Activated T-helper 1 cell treated with anti-CD3 and anti-CD28 coated beads, Interleukin-12 subunit alpha, Interleukin-12 subunit beta, Interleukin-2, Interleukin-4 antibody, amounts not matched to agents 30 ng/mL and 10 ng/mL and 1 ng/mL, durations not matched to agents 14 hours and 24 hours and 36 hours (primary cell): ENCODE measurements around the gene DCAKD. TPM values are rescaled to one million over a fixed set of nuclear protein-coding genes. Genes with fewer than 3 reads are reported as not detected.

Experiments
- DNase-seq: peaks from one replicate; pipeline ENCODE4 v3.0.0; 2021; ENCODE audit warnings: low spot score
- H3K27ac Mint-ChIP-seq: one replicate; pipeline ENCODE4 v1.8.0; 2021; ENCODE audit warnings: mild to moderate bottlenecking, mixed read lengths
- H3K27me3 Mint-ChIP-seq: one replicate; pipeline ENCODE4 v1.8.0; 2022; ENCODE audit warnings: mild to moderate bottlenecking, moderate library complexity, mixed read lengths; ENCODE audit not compliant: insufficient read depth
- H3K36me3 Mint-ChIP-seq: one replicate; pipeline ENCODE4 v1.8.0; 2021; ENCODE audit warnings: low read depth, mixed read lengths
- H3K4me1 Mint-ChIP-seq: one replicate; pipeline ENCODE4 v1.8.0; 2021; ENCODE audit warnings: low read depth, mixed read lengths
- H3K4me3 Mint-ChIP-seq: one replicate; pipeline ENCODE4 v1.8.0; 2021; ENCODE audit warnings: mild to moderate bottlenecking, moderate library complexity, mixed read lengths
- H3K9me3 Mint-ChIP-seq: one replicate; pipeline ENCODE4 v1.8.0; 2021; ENCODE audit warnings: mixed read lengths
- intact Hi-C: fragments of 100-400 bp; cut with micrococcal nuclease; formaldehyde crosslinking; loops from one replicate; pipeline ENCODE4 v1.15.1; 2024
- total RNA-seq: library from RNA; stranded (reverse); gene quantifications from 2 replicates; pipeline ENCODE4 v1.2.3, GENCODE V29; 2022

Gene DCAKD, protein sequence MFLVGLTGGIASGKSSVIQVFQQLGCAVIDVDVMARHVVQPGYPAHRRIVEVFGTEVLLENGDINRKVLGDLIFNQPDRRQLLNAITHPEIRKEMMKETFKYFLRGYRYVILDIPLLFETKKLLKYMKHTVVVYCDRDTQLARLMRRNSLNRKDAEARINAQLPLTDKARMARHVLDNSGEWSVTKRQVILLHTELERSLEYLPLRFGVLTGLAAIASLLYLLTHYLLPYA
- total RNA-seq, result 24.0 and 24.9 TPM in 2 replicates

DNA sequence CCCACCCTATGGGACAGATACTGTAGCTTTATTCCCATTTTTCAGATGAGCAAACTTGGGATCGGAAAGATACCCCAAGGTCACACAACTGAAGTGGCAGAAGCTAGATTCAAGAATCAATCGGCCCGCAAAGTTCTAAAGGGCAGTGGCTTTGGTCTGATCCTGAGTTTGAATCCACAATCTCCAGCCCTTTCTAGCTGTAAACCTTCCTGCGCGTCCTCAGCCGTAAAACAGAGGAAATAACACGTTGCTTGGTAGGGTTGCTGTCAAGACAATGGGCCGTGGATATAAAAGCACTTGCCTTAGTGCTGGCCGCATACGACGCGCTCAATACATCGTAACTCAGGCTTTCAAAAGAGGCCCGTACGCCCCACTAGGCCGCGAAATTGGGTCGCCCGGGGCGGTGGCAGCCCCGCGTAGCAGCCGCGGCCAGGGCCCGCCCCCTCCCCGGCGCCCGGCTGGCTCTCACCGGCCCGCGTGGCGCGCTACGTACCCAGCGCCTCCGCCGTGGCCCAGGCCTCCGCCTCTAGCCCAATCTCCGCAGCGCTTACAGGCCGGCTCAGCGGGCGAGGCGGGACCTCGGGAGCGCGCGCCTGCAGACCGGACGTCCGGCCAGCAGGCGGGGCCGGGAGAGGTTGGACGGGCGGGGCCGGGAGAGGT is at the start of gene DCAKD:
Gene DCAKD (minus strand): TSS at position 573 of the 660 bp plus-strand sequence. CDS start 16,747 bp downstream, outside the sequence.
- no peaks in the 10 kb centered on the region for H3K27me3 Mint-ChIP-seq
- peaks cover 10% of the 10 kb centered on the region for H3K36me3 Mint-ChIP-seq
- H3K4me3 Mint-ChIP-seq, result peak within 1 kb of the TSS; percentile 92
- peak within 1 kb of the TSS; percentile 94 for H3K27ac Mint-ChIP-seq
- intact Hi-C loops, result loop anchor here (1.0 to 5.0 kb wide), 6 partner anchors 83 to 276 kb away; partner anchors contain the start of genes C1QL1, EFTUD2, HEXIM2 and KIF18B
- peak; percentile 93 for DNase-seq
- no peaks in the 10 kb centered on the region for H3K9me3 Mint-ChIP-seq
- H3K4me1 Mint-ChIP-seq, result peaks cover 47% of the 10 kb centered on the region

DNA sequence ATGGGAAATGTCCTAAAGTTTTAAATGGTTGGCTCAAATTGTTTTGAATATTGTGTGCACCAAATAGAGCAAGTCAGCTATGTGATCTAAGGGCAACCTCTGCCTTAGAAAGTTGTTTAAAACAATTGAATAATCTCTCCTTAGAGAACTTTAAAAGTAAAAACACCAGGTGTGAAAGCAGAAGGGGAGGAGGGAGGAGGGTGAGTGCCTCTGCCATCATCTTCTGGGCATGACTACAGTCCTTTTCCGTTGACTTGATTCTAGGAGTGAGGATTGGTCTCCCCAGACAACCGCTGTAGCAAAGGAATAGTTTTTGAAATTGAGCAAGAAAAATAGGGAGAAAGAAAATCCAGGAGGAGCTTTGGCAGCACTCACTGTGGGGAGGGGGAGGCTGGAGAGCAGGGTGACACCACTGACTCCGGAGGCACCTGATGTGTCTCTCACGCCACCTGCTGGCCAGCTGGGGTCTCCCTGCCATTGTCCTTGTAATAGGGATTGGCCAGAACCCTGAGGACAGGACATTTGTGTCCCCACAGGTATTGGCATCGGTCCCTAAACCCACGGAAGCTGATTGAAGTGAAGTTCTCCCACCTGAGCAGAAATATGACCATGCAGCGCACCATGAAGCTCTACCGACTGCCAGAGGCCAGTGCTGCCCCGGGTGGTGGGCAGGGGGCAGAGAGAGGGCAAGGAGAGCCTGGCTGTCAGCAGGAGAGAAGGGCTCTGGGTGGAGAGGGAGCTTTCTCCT is 47.6 kb upstream of the DCAKD start:
- no peaks in the 10 kb centered on the region for H3K9me3 Mint-ChIP-seq
- H3K27ac Mint-ChIP-seq, result no peak overlapping the region
- no peaks in the 10 kb centered on the region for H3K4me1 Mint-ChIP-seq
- H3K4me3 Mint-ChIP-seq, result no peak overlapping the region
- intact Hi-C loops, result loop anchor here (1.0 kb wide), 1 partner anchor 179 kb away; no protein-coding TSS in a partner anchor
- no peaks in the 10 kb centered on the region for H3K27me3 Mint-ChIP-seq
- peaks cover 41% of the 10 kb centered on the region for H3K36me3 Mint-ChIP-seq
- DNase-seq, result peak; percentile 58

DNA sequence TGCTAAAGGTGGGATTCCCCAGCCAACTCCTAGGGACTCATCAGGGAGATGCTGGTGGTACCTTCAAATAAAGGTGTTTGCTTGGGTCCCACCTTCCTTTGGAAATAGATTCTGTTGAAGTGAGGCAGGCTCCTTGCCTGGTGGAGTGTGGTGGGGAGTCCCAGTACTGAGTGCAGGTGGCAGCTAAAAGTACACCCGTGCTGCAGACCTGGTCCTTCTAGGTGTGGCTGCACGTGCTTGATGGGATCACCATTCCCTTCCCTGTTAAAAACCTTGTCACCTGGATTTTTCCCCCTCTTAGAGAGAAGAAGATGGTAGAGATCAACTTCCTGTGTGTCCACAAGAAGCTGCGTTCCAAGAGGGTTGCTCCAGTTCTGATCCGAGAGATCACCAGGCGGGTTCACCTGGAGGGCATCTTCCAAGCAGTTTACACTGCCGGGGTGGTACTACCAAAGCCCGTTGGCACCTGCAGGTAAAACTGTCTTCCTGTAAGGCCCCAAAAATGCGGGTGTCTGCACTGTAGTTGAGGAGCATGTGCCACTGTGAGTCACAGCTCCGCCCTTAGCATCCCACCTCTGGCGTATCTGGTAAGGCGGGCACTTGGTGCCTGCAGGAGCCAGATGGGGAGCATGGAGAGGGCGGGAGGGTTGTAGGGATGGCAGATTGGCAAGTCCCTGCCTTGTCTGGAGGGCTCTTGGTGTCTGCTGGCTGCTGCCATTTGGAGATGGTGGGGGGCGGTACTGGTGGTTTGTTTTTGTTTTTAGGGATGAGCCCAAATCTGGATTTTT is 46.8 kb upstream of the DCAKD start:
- Mint-ChIP-seq H3K4me1 (no peaks in the 10 kb centered on the region), H3K36me3 (peaks cover 41% of the 10 kb centered on the region)
- intact Hi-C loops, result no loop called here

DNA sequence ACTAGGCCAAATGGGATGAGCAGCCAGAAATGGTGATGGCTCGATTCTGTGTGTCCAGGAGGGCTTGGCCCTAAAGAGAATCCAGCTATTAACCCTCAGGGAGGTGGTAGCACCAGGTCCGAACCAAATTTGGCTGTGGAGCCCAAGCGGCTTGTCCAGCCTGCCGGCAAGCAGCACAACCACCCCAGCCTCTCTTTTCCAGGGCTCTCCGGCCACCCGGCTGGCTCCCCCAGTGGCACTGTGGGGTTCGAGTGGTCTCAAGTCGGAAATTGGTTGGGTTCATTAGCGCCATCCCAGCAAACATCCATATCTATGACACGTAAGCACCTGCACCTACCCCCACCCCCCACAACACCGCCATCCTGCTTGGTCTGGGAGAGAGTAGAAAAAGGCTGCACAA is 45.5 kb upstream of the DCAKD start:
- no peaks in the 10 kb centered on the region for H3K27me3 Mint-ChIP-seq
- intact Hi-C loops, result loop anchor here (2.0 kb wide), 2 partner anchors 36 to 74 kb away; partner anchors contain the start of gene PLCD3
- peaks cover 41% of the 10 kb centered on the region for H3K36me3 Mint-ChIP-seq
- H3K4me1 Mint-ChIP-seq, result no peaks in the 10 kb centered on the region
- no peak for DNase-seq
- H3K9me3 Mint-ChIP-seq, result no peaks in the 10 kb centered on the region
- no peak overlapping the region for H3K27ac Mint-ChIP-seq
- no peak overlapping the region for H3K4me3 Mint-ChIP-seq

More for the DNA sequence above, 46.8 kb upstream of the DCAKD start:
- H3K27me3 Mint-ChIP-seq, result no peaks in the 10 kb centered on the region
- DNase-seq, result no peak
- H3K4me3 Mint-ChIP-seq, result no peak overlapping the region
- no peaks in the 10 kb centered on the region for H3K9me3 Mint-ChIP-seq
- no peak overlapping the region for H3K27ac Mint-ChIP-seq

DNA sequence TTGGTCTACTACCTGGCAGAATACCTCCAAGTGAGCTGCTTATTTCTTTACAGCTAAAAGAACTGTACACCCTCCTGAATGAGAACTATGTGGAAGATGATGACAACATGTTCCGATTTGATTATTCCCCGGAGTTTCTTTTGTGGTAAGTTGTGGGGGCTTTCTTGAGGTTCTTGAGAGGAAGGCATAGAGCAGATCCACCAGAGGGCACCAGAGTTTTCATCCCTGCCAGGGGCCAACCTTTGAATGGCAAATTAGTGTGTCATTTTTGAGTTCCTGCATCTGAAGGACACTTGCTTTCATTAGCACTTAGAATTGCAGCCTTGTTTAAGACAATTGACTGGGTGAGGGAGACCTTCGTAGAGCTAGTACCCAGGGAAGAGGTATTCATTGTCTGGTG is 44.7 kb upstream of the DCAKD start:
- H3K4me1 Mint-ChIP-seq, result no peaks in the 10 kb centered on the region
- no peak for DNase-seq
- no peak overlapping the region for H3K4me3 Mint-ChIP-seq
- H3K9me3 Mint-ChIP-seq, result no peaks in the 10 kb centered on the region
- intact Hi-C loops, result loop anchor here (2.0 kb wide), 2 partner anchors 37 to 73 kb away; partner anchors contain the start of gene PLCD3
- H3K27me3 Mint-ChIP-seq, result no peaks in the 10 kb centered on the region
- no peak overlapping the region for H3K27ac Mint-ChIP-seq
- H3K36me3 Mint-ChIP-seq, result peaks cover 45% of the 10 kb centered on the region

DNA sequence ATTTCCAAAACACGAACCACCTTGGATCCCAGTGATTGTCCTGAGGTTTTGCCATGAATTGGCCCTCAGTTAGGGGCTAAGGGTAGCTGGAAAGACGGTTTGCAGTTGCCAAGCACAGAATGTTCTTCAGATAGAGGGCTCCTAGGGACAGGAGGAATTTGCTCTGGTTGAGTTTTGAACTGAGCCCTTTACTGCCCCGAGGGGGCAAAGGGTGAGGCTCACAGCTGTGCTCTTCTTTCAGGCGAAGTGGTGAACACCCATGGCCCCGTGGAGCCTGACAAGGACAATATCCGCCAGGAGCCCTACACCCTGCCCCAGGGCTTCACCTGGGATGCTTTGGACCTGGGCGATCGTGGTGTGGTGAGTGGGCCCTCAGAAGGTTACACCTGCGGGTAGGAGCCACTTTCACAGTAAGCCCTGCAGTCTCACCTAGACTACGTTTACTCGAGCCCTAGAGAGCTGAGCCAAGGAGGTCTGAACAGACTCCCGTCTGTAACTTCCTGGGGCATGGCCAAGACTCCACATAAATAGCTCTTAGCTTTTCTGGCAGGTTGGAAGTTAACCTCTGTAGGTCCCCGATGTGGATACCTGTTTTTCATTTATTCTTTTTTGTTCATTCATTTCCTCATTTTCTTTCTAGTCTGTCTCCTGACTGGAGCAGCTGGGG is 42.1 kb upstream of the DCAKD start:
- H3K4me1 Mint-ChIP-seq, result no peaks in the 10 kb centered on the region
- H3K4me3 Mint-ChIP-seq, result no peak overlapping the region
- H3K9me3 Mint-ChIP-seq, result no peaks in the 10 kb centered on the region
- H3K27ac Mint-ChIP-seq, result no peak overlapping the region
- intact Hi-C loops, result no loop called here
- H3K36me3 Mint-ChIP-seq, result peaks cover 47% of the 10 kb centered on the region
- H3K27me3 Mint-ChIP-seq, result no peaks in the 10 kb centered on the region
- no peak for DNase-seq

DNA sequence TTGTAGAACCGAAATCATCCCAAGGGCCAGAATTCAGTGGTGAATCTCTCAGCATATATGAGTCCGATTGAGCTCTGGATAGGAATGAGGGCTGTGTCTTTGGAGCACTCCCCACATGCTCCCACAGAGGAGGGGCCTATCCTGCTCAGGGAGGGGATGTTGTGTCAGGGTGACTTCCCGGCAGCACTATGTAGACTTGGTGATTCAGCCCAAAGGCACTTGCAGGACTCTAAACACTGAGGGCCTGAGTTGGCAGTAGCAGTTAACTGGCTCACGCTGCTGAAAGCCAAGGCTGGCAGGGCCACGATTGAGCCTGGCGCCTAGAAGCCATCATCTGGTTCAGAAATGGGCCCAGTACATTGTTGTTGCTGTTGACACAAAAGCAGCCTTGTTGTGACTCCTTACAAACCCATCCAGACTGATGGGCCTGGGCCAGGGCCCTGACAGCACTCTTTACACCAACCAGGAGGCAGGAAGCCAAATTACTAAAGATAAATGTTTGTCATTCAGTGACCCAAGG is 41.5 kb upstream of the DCAKD start:
- intact Hi-C loops, result no loop called here
- DNase-seq, result no peak
- H3K27me3 Mint-ChIP-seq, result no peaks in the 10 kb centered on the region
- H3K4me1 Mint-ChIP-seq, result no peaks in the 10 kb centered on the region
- H3K4me3 Mint-ChIP-seq, result no peak overlapping the region
- H3K36me3 Mint-ChIP-seq, result peaks cover 47% of the 10 kb centered on the region
- no peak overlapping the region for H3K27ac Mint-ChIP-seq
- no peaks in the 10 kb centered on the region for H3K9me3 Mint-ChIP-seq

DNA sequence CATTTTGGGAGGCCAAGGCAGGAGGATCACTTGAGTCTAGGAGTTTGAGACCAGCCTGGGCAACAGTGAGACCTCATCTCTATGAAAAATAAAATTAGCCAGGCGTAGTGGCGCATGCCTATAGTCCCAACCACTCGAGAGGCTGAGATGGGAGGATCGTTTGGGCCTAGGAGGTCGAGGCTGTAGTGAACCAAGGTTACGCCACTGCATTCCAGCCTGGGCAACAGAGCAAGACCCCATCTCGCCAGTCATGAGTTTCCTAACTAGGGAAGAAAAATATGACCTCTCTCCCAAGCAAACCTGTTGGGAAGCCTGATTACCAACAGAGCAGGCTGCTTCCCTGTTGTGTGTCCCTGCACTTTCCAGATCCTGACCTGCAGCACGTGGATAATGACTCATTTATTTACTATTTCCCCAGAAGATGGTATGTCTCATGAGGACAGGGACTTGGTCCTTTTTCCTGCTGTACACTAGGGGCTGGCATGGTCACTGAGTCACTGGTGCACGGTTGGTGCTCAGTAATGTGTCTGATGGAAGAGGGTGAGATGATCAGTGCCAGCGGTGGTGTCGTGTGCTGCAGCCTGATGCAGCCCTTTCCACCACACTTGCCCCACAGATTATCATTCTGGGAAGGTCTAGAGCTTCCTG is 40.5 kb upstream of the DCAKD start:
- no peak for DNase-seq
- peaks cover 44% of the 10 kb centered on the region for H3K36me3 Mint-ChIP-seq
- intact Hi-C loops, result no loop called here
- no peak overlapping the region for H3K27ac Mint-ChIP-seq
- no peaks in the 10 kb centered on the region for H3K4me1 Mint-ChIP-seq
- H3K9me3 Mint-ChIP-seq, result no peaks in the 10 kb centered on the region
- H3K4me3 Mint-ChIP-seq, result no peak overlapping the region
- no peaks in the 10 kb centered on the region for H3K27me3 Mint-ChIP-seq

DNA sequence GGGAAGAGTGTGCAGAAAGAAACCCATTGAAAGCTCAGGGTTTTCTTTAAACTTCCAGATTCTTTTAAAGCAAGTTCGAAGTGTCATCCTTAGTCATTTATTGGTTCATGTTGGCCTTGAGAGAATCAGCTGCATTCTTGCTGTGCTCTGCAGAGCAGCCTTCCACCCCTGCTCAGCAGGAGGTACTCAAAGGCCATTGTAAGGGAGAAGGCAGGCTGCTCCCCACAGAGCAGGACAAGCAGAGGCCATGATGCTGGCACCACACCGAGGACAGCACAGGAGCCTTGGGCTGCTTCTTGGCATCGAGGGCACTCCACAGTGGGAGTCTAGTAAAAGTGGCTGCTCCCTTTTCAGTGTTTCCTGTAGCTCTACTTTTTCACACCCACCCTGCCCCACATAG is 39.3 kb upstream of the DCAKD start:
- no peak overlapping the region for H3K27ac Mint-ChIP-seq
- H3K36me3 Mint-ChIP-seq, result peaks cover 37% of the 10 kb centered on the region
- H3K9me3 Mint-ChIP-seq, result no peaks in the 10 kb centered on the region
- no peaks in the 10 kb centered on the region for H3K27me3 Mint-ChIP-seq
- H3K4me1 Mint-ChIP-seq, result no peaks in the 10 kb centered on the region
- H3K4me3 Mint-ChIP-seq, result no peak overlapping the region
- intact Hi-C loops, result no loop called here
- DNase-seq, result no peak

DNA sequence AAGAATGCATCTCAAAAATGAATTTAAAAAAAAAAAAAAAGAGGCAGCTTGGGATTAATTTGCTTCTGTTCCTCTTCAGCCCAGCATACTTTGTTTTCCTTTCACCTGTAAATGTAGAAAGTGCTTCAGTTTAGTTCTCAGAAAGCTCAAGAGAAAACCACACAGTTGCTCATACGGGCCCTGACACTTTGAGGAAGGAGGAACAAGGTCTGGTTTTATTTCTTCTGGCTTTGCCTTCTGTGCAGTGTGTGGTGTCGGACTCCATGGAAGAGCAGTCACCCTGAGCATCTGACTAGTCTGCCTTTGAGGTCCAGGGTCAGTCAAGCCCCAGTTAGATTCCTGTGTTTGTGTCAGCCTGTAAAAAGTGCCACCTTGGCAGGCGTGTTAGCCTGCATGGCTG is 37.3 kb upstream of the DCAKD start:
- no peaks in the 10 kb centered on the region for H3K27me3 Mint-ChIP-seq
- H3K36me3 Mint-ChIP-seq, result peaks cover 35% of the 10 kb centered on the region
- H3K4me3 Mint-ChIP-seq, result no peak overlapping the region
- H3K9me3 Mint-ChIP-seq, result no peaks in the 10 kb centered on the region
- DNase-seq, result no peak
- intact Hi-C loops, result no loop called here
- H3K4me1 Mint-ChIP-seq, result no peaks in the 10 kb centered on the region
- no peak overlapping the region for H3K27ac Mint-ChIP-seq

DNA sequence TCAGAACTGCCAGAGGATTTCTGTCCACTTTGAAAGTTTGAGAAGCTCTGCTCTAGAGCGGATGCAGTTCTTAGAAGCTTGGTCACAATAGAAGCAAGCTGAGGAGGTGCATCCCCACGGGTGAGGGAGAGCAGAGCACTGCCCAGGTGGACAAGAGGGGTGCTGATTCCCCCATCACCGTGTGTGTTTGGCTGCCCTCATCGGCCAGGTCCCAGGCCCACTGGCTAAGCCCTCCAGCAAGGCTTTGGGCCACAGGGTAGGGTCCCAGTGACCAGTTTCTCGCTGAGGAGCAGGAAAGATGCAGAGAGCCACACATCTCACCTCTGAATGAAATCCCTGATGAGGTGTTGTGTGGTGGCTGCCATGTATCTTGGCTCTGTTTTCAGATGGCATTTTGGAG is 36.5 kb upstream of the DCAKD start:
- no peak overlapping the region for H3K4me3 Mint-ChIP-seq
- no peak overlapping the region for H3K27ac Mint-ChIP-seq
- intact Hi-C loops, result no loop called here
- no peaks in the 10 kb centered on the region for H3K9me3 Mint-ChIP-seq
- no peak for DNase-seq
- no peaks in the 10 kb centered on the region for H3K4me1 Mint-ChIP-seq
- no peaks in the 10 kb centered on the region for H3K27me3 Mint-ChIP-seq
- H3K36me3 Mint-ChIP-seq, result peaks cover 30% of the 10 kb centered on the region
